Calu3 (cell line): Measurements from ENCODE around the gene TTLL5. TPM values are rescaled to one million over a fixed set of nuclear protein-coding genes. Genes with fewer than 3 reads are reported as not detected.

Source experiments
- BruUV-seq: library from RNA; stranded (reverse); fragments of 400-500 nt; replicated peaks from 2 replicates; lab custom pipeline; 2021; lab: Mats Ljungman, UMichigan
- CTCF ChIA-PET: fragments of 300-600 bp; sonication (Branson Sonifier 250); formaldehyde crosslinking; loops from one replicate; lab custom pipeline; 2022; ENCODE audit warnings: antibody characterized with exemption; lab: Charles Lee
- DNase-seq: peaks from one replicate; pipeline ENCODE4 v3.0.0; 2022
- H3K27ac Mint-ChIP-seq: one replicate; pipeline ENCODE4 v1.8.0; 2022; ENCODE audit warnings: mixed read lengths; ENCODE audit not compliant: unreplicated experiment
- H3K27me3 Mint-ChIP-seq: one replicate; pipeline ENCODE4 v1.8.0; 2022; ENCODE audit warnings: mixed read lengths; ENCODE audit not compliant: unreplicated experiment
- H3K36me3 Mint-ChIP-seq: one replicate; pipeline ENCODE4 v1.8.0; 2022; ENCODE audit warnings: mild to moderate bottlenecking, moderate library complexity, mixed read lengths; ENCODE audit not compliant: insufficient read depth, unreplicated experiment
- H3K4me1 Mint-ChIP-seq: one replicate; pipeline ENCODE4 v1.8.0; 2022; ENCODE audit warnings: mild to moderate bottlenecking, low read depth, mixed read lengths; ENCODE audit not compliant: unreplicated experiment
- H3K4me3 Mint-ChIP-seq: one replicate; pipeline ENCODE4 v1.8.0; 2022; ENCODE audit warnings: mild to moderate bottlenecking, low read depth, moderate library complexity, mixed read lengths; ENCODE audit not compliant: unreplicated experiment
- H3K9me3 Mint-ChIP-seq: one replicate; pipeline ENCODE4 v1.8.0; 2022; ENCODE audit warnings: low read depth, mixed read lengths; ENCODE audit not compliant: unreplicated experiment
- intact Hi-C: fragments of 100-400 bp; cut with micrococcal nuclease; formaldehyde crosslinking; loops from one replicate; pipeline ENCODE4 v1.10.0; 2022; ENCODE audit not compliant: unreplicated experiment
- total RNA-seq: library from RNA; stranded (reverse); gene quantifications from 2 replicates; pipeline ENCODE4 v1.2.3, GENCODE V29; 2022
- TF ChIP-seq, protein P1 (sequence below): fragments of 200-600 bp; IDR thresholded peaks from one replicate; pipeline ENCODE4 v1.8.0; 2022; ENCODE audit warnings: antibody characterized with exemption; ENCODE audit not compliant: unreplicated experiment

The TTLL5 gene
- total RNA-seq, 1 experiment from 2014 or later = 47.5 TPM

DNA sequence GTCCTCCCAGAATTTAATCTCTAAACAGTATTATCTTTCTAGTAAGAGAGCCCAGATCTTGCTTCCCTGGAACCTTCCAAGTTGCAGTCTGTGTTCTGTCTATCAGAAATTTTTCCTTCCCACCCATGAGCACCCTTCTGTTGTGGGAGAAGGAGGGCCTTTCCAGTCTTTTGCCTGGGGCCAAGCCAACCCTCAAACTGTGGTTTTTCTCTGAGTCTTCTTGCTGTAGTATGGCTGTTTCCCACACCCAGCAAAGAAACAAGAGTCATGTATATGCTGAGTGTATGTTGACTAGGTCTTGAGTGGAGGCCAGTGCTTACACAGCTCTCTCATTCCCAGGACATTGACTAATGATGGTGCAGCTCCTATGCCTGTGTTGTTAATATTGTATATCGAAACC is 216.2 kb downstream of the TTLL5 start:
- Mint-ChIP-seq H3K27me3 (no peaks in the 10 kb centered on the region), H3K4me1 (no peaks in the 10 kb centered on the region), H3K4me3 (no peak overlapping the region), H3K36me3 (no peaks in the 10 kb centered on the region), H3K27ac (no peak overlapping the region), H3K9me3 (no peaks in the 10 kb centered on the region)
- CTCF ChIA-PET = no interaction called here
- DNase-seq = no peak
- TF ChIP-seq, protein P1, sequence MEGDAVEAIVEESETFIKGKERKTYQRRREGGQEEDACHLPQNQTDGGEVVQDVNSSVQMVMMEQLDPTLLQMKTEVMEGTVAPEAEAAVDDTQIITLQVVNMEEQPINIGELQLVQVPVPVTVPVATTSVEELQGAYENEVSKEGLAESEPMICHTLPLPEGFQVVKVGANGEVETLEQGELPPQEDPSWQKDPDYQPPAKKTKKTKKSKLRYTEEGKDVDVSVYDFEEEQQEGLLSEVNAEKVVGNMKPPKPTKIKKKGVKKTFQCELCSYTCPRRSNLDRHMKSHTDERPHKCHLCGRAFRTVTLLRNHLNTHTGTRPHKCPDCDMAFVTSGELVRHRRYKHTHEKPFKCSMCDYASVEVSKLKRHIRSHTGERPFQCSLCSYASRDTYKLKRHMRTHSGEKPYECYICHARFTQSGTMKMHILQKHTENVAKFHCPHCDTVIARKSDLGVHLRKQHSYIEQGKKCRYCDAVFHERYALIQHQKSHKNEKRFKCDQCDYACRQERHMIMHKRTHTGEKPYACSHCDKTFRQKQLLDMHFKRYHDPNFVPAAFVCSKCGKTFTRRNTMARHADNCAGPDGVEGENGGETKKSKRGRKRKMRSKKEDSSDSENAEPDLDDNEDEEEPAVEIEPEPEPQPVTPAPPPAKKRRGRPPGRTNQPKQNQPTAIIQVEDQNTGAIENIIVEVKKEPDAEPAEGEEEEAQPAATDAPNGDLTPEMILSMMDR = no peak
- intact Hi-C loops = no loop called here
- no TSS peak for BruUV-seq

DNA sequence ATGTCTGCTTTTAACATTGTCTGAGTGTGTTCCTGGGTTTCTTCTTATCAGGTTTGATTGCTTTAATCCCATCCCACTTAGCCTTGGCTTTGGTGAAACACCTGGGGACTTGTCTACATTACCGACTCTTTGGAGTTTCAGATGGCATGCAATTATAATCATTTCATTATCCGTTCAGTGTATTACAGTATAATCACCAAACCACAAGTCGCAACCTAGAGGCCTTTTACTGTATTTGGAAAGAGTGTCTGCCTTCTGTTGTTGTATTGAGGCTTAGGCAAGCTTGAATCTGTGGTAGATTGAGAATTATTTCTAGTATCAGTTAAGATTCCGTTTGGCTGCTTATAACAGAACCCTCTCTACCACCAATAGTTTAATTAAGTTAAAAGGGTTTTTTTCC is 216.8 kb downstream of the TTLL5 start:
- no peak overlapping the region for H3K4me3 Mint-ChIP-seq

DNA sequence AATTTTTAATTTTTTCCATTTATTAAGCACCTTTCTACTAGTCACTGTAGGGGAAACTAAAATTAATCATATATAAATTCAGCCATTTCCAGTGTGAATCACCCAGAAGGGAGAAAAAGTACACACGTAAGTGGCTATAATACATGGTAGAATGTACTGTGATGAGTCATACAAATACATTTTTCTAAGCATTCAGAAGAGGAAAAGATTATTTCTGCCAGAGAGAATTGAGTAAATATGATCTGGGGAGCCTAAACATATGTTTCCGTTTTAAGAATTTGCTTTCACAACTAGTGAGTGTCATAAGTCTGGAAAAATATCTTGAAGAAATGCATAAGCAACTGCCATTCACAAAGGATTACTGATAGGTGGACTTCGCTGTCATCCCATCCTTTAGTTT is 218.0 kb downstream of the TTLL5 start:
- Mint-ChIP-seq H3K4me1 (no peaks in the 10 kb centered on the region), H3K4me3 (no peak overlapping the region), H3K27me3 (no peaks in the 10 kb centered on the region), H3K9me3 (no peaks in the 10 kb centered on the region), H3K36me3 (no peaks in the 10 kb centered on the region), H3K27ac (no peak overlapping the region)
- intact Hi-C loops = no loop called here
- TF ChIP-seq, protein P1 = no peak
- CTCF ChIA-PET = no interaction called here
- BruUV-seq = no TSS peak
- DNase-seq = no peak

More for the DNA sequence above, 216.8 kb downstream of the TTLL5 start:
- CTCF ChIA-PET = no interaction called here
- no peak for DNase-seq
- Mint-ChIP-seq H3K36me3 (no peaks in the 10 kb centered on the region), H3K27me3 (no peaks in the 10 kb centered on the region), H3K4me1 (no peaks in the 10 kb centered on the region), H3K27ac (no peak overlapping the region), H3K9me3 (no peaks in the 10 kb centered on the region)
- intact Hi-C loops = no loop called here
- BruUV-seq = no TSS peak
- TF ChIP-seq, protein P1 = no peak

DNA sequence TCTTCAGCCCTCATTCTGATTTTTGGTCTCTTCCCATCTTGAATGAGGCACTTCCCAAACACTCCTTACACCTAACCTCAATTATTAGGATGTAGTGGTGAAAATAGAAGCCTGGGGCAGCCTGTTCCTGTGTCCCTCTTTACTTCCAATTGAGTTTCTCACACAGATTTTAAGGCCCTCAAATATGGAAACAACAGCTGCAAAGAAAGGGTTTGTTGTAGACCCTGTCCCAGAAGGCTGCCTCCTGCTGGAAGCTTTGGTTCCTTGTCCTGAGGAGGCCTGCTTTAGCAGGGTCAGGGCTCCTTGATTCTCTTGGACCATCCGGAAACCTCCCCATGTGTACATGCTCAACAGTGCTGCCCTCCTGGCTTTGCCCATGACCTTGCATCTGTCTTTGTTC is 219.5 kb downstream of the TTLL5 start:
- CTCF ChIA-PET = interaction anchor here (0.6 to 1.5 kb wide), 2 partner anchors 26 to 169 kb away, joined by 3 read pairs; no protein-coding TSS in a partner anchor
- Mint-ChIP-seq H3K9me3 (no peaks in the 10 kb centered on the region), H3K36me3 (no peaks in the 10 kb centered on the region), H3K4me3 (no peak overlapping the region), H3K27ac (no peak overlapping the region), H3K4me1 (no peaks in the 10 kb centered on the region), H3K27me3 (no peaks in the 10 kb centered on the region)
- no peak for DNase-seq
- TF ChIP-seq, protein P1 = no peak
- BruUV-seq = no TSS peak
- intact Hi-C loops = no loop called here
